Hematopoietic multipotent progenitor cell treated with erythropoietin and hydrocortisone succinate and interleukin-3 and kit ligand, for 17 days (in vitro differentiated cells): ENCODE measurements around the gene GLTP.
A peak's percentile ranks its signal among the peaks of the same experiment; 100 is the strongest.
"Not testable (repeated sequence)": the region's sequence is repeated elsewhere in the genome, so short reads cannot be mapped to it uniquely, and the experiment has no call there.

Experiments
- DNase-seq: peaks from one replicate; pipeline ENCODE4 v3.0.0-alpha.2; 2015; ENCODE audit warnings: low spot score

GLTP gene

DNA sequence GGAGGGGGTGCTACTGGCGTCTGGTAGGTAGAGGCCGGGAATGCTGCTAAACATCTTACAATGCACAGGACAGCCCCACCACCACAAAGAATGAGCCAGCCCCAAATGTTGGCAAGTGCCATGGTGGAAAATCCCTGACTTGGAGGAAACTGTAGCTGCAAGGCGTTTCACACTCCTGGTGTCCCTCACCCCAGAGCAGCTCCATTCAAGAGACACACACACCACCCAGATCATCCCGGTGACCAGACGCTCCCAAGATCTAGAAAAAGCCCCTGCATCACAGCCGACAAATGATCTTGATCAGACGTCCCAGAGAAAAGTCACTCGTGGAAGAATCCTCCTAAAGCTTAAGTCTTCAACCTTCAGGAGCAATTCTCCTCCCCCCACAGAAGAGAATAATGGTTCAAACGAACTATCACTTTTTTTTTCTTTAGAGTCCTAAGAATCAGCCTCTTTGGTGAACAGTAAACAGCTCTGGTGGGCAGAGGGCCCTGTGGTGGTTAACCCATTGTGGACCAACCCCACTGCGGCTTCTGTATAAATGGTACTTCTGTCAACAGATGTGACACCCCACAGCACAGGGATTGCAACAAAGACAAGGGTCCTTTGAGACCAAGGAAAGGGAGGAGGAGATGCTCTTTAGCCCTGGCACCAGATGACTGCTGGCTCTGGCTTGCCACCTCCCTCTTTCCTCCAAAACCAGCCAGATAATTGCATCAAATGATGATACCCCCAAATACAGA lies 2.7 kb downstream of the GLTP start:
- no peak for DNase-seq

DNA sequence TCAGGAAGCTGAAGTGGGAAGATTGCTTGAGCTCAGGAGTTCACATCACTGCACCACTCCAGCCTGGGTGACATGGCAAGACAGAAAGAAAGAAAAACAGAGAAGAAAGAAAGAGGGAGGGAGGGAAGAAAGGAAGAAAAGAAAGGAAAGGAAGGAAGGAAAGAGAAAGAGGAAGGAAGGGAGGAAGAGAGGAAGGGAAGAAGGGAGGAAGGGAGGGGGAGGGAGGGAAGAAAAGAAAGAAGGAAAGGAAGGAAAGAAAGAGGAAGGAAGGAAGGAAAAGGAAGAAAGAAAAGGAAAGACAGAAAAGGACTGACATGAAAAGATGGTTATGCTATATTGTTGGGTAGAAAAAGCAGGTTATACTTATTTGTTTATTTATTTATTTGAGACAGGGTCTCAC lies 3.9 kb downstream of the GLTP start:
- no peak for DNase-seq

DNA sequence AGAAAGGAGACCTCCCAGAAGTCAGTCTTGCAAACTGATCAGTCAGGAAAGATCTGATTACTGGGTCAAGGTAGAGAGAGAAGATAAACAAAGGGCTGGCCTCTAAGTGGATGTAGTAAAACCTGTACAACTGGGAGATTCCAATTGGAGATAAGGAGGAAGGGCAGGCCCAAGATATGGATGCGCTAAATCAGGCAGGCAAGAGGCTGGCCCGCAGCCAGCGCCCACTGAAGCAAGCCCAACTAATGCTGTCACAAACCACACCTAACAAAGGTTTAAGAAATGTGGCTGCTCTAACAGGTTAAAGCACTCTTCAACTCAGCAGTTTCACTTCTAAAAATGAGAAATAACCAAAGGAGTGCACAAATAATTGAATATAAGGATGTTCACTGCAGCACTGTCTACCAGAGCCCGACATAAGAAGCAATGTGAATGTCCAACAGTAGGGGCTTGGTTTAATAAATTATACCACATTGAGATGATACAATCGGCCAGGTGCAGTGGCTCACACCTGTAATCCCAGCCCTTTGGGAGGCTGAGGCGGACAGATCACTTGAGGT lies 4.7 kb downstream of the GLTP start:
- no peak for DNase-seq

DNA sequence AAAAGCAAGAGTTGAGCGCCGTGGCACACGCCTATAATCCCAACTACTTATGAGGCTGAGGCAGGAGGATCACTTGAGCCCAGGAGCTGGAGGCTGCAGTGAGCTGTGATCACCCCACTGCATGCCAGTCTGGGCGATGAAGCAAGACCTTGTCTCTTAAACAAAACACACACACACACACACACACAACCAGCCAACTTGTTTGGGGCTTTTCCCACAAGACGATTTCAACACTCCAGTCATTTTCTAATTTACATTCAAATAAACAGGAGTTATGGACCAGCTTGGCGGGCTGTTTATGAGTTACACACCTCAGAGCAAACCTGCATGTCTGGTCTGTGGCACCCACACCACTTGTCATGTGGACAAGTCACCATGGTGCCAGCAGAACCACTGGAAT lies 6.7 kb downstream of the GLTP start:
- DNase-seq, result no peak

DNA sequence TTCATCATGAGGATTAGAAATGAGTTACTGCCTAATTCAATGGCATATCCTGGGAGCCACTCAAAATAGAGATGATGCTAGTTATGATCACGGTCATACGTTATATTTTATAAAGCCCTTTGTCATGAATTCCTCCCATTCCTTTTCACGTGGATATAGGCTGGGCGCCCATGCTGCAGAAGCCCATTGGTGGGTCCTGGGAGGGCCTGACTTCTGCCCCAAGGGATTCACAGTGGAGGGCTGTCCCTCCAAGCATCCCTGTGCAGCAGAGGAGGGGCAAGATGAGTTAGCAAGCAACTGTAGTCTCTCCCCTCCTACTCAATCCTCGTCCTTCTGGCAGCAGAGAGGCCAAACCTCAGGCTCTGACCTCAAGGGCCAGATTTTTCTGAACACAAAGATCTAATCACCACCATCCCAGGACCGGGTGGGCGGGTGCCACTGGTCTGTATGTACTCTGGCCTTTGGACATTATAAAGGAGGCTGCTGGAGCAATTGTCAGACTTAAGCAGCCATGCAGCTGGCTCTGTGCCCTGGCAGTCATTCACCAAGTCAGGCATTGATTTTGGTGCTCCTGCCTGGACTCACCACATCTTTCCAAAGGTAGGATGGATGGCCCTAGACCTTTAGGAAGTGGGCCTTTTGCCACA lies 8.6 kb downstream of the GLTP start:
- DNase-seq, result no peak

DNA sequence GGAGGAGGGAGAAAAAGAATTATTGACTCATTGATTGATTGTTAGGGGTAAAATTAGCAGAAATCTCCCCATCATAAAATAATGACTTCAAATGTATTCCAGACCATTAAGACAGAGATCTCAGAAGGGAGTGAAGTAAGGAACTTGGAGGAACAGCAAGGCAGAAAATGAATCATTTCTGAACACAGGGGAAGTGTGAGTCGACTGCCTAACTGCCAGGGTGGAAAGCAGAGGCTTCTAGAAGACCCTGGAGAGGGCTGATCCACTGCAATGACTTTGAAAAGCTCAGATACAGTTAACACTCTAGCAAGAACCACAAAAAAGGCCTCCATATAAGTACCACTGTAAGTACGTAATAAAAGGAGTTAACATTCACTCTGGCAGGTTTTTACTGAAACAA lies 9.7 kb downstream of the GLTP start:
- no peak for DNase-seq

DNA sequence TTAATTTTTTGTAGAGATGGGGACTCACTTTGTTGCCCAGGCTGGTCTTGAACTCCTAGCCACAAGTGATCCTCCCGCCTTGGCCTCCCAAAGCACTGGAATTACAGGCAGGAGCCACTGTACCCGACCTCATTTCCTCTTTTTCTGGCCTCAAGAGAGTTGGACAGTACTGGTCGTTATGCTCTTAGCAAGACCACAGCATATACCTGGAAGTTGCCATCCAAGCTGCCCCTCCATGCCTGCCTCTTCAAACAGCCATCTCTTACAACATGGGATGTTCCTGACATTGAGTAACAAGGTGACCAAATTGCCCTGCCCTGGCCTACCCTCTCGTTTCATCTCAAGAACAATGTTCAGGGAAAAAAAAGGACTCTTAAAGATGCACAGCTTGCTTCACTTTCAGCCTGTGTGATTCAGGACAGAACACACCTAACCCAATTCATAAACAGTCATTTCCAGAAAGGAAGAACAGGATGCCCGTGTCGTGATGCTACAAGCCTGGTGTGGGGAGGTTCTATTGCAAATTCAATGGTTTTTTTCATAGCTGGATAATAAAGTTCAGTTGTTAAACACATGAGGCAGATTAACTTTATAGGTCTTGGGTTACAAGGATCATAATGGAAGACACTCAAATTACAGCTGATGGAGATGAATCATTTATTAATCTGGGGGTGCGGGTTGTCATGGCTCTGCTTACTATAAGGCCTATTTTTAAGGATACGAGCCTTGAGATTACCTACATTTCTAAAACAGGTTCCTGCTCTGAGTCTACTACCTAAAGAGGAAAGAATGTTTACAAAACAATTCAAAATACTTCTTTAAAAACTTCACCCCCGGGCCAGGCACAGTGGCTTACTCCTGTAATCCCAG lies 11.9 kb downstream of the GLTP start:
- no peak for DNase-seq

DNA sequence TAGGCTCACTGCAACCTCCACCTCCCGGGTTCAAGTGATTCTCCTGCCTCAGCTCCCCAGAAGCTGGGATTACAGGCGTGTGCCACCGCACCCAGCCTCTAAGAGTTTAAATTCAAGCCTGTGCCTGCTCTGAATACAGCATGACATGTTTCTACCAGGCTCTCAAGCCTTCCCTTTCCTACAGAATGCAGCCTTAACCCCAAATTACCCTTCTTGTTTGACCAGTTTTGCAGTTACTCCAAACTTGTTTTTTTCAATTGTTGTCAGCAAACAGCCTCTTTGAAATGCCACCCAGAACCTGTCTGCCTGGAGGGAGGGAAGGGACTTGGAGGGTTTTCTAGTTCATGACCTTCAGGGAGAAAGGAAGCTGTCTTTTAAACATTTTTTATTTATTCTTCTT lies 15.4 kb downstream of the GLTP start:
- DNase-seq, result no peak

DNA sequence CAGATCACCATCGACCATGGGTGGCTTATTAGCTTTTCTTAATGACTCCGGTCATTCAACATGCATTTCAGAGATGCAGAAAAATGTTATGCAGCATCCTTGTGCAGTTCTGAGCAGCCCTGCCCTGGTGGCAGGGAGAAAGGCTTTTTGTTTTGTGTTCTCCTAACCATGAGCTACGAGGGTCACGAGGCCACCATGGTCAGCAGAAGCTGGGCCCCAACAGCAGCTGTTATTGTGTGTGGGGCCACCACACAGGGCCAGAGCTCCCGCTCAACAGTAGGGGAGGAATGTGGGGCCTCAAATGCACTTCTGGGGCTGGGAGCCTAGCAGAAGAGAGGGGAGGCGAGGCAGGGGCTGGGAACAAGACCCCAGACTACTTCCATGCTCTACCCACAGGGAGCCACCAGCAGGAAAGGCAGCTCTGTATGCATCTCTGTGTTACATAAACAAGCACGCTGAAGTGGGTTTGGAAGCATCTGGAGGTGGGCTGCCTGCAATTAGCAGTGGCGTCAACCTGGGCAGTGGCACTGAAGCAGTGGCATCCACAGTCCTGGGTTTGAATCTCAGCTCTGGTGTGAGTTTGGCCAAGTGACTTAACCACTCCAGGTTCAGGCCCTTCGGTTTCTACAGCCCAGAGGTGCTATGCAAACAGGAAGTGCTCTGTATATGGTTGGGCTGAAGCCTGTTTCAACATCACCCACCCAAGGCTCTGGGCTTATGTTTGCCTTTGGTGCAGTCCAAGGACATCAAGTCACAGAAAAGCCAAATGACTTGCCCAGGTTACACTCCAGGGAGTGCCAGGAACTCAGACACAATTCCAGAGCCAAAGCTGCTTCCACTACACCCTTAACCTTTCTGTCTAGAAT lies 16.3 kb downstream of the GLTP start:
- DNase-seq, result no peak

DNA sequence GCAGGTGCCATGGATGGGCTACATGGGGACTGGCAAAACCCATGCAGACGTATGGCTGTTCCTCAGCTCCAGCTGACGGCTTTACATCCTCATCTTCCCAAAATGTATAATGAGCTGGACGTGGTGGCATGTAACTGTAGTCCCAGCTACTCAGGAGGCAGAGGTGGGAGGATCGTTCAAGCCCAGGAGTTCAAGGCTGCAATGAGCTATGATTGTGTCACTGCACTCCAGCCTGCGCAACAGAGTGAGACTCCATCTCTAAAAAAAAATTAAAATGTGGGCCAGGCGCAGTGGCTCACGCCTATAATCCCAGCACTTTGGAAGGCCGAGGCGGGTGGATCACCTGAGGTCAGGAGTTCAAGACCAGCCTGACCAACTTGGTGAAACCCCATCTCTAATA lies 17.9 kb downstream of the GLTP start:
- DNase-seq, result not testable (repeated sequence)

DNA sequence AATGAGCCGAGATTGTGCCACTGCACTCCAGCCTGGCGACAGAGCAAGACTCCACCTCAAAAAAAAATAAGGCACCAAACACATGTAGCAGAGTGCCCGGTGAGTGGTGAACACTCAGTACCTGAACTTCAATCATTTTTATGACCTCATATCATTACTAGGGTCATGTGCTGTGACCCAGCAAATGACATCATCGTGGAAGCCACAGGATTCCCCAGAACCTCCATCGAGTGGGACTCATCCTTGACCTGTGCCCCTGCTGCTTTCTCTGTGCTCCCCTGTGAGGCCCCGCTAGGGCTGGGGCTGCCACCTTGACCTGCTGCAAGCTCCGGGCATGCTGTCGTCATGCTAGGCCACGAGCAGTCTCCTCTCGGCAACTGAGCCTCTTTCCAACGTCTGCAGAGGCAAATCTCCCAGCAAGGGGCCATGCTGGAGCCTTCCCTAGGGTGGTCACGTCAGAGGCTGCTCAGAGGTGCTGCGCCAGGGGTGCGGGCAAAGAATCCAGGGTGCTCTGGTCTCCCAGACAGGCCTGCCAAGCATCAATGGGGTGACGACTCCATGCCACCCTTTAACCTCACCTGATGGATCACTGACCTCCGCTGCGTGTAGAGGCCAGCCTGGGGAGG lies 18.5 kb downstream of the GLTP start:
- DNase-seq, result no peak

DNA sequence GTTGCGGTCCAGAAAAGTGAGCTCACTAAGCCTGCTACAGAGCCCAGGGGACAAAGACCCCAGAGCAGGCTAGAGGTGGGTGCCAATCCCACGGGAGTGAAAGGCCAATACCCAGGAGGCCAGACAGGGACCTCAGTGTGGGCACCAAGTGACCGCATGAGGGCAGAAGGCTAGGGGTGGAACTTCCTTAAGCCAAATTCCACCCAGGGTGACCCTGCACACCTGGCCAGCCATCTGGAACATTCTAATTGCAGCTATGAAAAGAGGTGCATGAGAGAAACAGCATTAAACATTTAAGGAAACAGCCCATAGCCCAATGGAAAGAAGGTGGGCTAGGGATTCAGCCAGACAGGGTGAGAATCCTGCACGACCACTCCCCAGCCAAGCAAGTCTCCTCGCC lies 19.4 kb downstream of the GLTP start:
- DNase-seq, result no peak

DNA sequence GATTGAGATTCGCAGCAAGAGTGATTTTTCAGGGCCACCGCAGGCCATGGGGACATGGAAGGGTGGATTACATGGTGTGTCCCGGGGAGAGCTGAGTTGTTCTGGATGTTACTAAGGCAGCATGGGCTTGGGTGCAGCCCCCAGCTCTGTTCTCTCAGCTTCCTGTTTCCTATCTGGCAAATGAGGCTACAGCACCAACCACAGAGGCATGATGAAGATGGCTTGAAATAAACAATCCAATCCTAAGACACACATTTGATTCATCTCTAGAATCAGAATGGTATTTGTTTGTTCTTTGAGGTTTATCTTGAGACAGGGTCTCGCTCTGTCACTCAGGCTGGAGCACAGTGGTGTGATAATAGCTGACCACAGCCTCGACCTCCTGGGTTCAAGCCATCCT lies 21.6 kb downstream of the GLTP start:
- DNase-seq, result no peak

DNA sequence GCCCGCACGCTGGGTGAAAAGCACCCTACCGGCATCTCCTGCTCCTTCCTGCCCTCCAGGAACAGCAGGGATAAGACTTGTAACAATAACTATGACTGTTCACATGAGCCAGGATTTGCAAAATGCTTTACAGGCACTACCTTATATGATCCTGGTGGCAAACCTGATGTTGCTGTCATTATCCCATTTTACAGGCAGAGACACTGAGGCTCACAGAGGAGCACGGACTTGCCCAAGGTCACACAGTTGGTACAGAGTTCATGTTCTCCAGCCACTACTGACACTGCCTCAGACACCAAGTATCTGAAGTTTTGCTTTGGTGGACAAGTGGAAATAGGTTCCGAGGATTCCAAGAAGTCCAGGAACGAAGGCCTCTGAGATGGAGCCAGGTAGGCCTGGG lies 22.6 kb downstream of the GLTP start:
- DNase-seq, result no peak

DNA sequence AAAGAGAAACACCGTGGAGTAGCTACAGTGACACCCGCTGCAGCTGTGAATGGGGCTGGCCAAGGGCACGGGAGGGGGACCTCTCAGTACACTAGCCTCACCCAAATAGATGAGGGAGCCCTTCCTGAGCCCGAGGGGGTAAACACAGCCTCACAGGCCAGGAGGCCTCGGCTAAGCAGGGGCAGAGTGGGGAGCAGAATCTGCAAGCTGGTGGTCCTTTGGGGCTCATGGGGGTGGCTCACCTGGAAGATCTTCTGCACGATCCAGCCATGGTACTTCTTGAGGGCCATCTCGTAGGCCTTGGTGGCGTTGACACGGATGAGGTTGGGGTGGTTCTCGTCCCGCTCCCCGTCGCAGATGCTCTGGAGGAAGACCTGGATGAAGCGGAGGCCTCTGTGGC lies 25.0 kb downstream of the GLTP start:
- no peak for DNase-seq

DNA sequence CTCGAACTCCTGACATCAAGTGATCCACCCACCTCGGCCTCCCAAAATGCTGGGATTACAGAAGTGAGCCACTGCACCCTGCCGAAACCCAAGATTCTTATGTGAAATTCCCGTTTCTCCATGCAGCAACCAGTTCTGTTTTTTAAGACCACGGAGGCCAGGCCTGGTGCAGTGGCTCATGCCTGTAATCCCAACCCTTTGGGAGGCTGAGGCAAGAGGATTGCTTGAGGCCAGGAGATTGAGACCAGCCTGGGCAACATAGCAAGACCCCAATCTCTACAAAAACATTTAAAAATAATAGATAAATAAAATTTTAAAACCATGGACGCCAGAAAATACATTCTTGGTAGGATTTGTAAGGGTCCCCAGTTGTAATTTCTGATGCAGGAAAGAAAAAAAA lies 29.8 kb downstream of the GLTP start:
- not testable (repeated sequence) for DNase-seq

DNA sequence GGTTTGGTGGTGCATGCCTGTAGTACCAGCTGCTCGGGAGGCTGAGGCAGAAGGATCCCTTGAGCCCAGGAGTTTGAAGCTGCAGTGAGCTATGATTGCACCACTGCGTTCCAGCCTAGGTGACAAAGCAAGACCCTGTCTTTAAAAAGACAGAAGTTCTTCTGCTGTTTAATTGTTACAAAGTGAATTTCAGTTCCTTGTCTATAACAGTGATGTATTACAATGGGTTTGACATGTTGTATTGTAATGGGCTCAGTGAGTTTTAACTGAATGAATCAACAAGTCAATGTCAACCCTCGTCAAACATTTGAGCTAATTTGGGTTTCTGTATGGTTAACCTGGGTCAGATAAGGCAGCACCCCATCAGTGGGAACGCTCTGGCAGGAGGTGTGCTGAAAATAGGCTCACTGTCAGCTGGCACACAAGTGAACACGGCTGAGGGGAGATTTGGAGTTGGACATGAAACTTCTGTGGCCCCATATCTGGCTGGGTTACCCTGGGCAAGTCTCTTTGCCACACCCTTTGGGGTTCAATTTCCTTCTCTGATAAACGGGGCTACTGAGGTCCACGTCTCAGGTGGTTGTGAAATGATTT lies 33.1 kb downstream of the GLTP start:
- no peak for DNase-seq

DNA sequence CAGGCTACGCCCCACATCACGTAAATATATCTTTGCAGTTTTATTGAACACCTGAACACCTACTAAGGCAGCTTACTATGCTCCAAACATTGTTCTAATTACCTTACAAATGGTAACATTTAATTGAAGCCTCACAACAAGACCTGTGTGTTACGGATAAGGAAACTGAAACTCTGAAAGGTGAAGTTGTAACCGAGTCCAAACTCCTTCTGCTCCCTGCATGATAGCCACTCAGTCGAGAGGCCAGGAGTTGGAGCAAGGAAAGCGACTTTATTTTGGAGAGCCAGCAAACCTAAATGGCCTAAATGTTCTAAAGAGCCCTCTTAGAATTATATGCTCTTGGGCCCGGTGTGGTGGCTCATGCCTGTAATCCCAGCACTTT lies 34.5 kb downstream of the GLTP start:
- DNase-seq, result no peak

DNA sequence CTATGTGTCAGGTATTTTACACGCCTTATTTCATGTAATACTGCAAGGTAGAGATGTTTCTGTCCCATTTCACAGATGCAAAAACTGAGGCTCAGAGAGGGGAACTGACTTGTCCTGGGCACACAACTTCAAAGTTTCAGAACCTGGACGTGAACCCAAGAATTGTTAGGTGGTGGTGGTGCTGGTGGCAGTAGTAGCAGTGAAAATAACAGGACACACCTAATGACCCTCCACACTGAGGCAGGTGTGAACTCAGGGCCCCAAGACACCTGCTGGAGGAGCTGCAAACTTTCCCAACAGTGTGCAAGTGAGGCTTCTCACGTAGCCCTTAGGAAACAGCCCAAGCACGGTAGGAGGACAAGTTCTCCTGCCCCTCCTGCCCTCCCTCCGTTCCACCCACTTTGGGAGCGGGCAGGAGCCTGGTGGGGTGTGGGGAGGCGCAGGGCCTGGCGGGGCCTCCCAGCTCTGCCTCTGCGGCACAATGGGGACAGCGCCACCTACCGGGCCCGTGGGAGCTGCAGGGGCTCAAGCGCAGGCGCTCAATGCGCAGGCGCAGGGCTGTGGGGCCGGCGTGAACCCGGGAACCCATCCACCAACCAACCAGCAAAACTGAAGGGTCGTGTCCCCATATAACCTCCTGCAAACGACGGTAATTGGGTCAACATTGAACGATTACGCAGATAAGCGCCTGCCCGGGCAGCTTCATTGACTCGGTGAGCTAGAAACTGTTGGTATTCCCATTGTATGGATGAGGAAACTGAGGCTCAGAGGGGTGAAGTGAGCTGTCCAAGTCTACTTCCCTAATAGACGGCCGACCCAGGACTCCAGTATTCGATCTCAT lies 35.1 kb downstream of the GLTP start:
- DNase-seq, result peak; percentile 83

DNA sequence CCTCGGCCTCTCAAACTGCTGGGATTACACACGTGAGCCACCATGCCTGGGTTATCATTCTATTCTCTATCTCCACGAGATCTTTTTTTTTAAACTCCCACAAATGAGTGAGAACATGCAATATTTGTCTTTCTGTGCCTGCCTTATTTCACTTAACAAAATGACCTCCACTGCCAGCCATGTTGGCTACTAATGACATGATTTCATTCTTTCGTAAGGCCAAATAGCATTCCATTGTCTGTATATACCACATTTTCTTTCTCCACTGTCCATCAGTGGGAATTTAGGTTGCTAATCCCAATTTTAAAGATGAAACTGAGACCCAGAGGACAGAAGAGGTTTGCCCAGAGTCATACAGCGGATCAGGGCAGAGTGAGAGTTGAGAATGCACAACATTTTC lies 36.2 kb downstream of the GLTP start:
- DNase-seq, result no peak
